ENCODE measurements around the gene PODXL2.
A peak's percentile ranks its signal among the peaks of the same experiment; 100 is the strongest.

The PODXL2 gene

DNA sequence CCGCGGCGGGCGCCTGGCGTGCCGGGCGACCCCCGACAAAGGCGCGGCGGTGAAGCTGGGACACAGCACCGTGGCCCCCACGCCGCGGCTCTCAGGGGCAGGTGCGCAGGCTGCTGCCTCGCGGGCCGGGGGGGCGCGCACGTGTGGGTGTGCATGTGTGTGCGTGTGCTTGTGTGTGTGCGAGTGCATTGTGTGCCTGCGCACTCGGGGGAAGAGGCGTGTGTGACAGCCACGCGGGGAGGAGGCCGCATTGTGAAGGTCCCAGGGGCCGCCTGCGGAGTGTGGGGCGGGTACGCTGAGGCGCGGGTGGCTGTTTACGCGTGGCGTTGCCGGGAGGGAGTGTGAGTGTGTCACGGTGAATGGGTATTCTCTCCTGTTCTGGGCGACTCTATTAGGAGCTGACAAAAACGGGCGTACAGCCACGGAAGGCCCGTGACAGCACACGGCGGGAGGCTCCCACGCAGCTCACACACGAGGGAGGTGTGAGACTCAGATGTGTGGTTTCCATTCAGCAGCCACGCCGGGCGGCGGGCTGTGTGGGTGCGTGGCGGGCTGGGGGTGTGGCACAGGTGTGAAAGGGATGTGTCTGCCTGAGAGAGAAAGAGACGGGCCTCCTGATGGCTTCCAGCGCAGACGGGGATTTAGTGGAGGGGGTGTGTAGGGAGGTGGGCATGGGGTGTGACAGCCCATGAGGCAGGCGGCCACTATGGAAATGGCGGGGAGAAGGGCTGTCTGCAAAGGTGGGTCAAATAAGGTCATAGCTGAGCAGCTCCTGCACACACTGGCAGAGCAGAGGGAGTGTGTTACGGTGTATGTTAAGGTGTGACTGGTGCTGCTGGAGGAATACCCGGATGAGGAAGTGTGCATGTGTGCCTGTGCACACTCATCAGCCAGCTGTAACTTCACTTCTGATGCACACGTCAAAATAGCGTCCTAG, 750 bp downstream of the PODXL2 start:
- H3K4me3 ChIP-seq (ENCODE audit: low read depth, low read length): peak overlapping the region; percentile 35

DNA sequence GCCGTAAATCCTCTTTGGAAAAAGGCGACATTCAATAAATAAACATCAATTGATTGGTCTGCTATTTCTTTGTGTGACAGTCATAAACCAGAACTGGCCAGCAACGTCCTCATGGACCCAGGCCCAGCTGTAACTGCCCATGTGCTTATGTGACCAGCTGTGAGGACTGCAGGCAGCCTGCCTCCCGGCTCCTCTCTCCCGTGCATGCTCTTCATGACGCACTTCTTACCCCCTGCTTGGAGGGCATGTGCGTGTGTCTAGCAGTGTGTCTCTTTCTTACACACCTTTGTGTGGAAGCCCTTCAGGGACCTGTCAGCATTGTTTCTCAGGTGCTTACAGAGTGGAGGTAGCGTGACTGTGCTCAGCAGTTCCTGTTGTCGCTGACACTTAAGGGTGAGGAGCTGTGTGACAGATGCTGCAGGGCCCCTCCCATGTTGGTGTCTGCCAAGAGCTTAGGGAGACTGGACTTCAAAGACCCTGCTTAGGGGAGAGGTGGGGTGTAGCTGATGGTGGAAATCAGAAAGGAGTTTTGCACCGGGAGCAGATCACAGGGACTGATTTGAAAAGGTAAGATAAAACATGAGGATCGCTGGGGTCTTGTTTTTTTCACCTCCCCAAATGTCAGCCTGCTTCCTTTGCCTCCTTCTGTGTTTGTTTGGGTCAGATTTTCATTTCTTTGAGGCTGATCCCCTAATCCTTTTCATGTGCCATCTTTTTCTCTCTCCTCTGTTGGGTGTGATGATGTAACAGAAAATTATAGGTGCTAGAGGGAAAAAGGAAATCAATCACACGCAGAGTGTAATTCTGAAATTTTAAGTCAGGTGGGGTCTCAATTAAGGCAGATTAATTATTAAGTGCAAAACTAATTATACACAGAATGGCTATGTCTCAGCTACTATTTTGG, 2.1 kb downstream of the PODXL2 start:
- H3K4me3 ChIP-seq (ENCODE audit: low read depth, low read length): no peak overlapping the region

DNA sequence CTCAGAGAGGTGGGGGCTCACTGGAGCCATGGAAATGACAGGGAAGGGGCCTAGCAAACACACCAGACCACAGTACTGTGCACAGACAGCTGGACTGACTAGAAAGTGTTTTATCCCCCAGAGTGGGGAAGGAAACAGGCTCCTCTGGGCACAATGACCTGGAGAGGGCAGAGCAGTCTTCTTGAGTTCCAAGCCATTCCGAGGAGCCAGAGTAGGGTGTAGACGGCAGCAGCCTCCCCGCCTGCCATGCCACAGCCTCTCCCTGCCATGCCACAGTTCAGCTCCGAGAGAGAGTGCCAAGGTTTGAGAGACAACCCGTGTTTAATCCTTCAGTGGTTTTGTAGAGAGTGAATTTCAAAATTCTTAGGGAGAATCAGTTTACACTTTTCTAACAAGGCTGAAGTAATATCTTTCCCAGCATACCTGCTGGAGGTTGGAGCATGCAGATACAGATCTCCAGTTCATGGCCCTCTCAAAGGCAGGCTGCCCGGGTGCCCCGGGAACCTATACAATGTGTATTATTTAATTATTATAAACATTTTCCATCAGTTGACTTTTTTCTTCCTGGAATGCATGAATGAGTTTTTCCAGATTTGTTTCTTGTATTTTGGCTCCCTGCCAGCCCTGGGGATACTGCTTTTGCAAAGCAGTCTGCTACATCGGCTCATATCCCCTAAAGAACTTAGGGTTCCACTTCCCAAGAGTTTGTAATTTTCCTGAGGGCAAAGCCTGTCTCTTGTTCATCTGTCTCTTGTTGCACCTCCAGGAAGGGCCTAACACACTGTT, 3.2 kb downstream of the PODXL2 start:
- H3K4me3 ChIP-seq (ENCODE audit: low read depth, low read length): no peak overlapping the region

DNA sequence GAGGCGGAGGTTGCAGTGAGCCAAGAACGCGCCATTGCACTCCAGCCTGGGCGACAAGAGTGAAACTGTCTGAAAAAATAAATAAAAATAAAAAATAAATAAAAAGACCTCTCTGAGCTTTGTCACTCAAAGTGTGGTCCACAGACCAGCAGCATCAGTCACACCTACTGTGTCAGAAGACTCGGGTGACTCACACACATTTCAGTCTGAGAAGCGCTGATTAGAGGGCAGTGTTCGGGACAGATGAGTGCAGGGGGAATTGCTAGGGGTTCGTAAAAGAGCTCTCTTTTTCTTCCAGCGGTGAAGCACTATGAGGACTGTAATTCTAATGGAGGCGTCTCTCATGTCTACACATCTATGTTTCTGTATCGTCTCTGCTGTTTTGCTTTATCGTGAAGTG, 5.7 kb downstream of the PODXL2 start:
- H3K4me3 ChIP-seq (ENCODE audit: low read depth, low read length): no peak overlapping the region

DNA sequence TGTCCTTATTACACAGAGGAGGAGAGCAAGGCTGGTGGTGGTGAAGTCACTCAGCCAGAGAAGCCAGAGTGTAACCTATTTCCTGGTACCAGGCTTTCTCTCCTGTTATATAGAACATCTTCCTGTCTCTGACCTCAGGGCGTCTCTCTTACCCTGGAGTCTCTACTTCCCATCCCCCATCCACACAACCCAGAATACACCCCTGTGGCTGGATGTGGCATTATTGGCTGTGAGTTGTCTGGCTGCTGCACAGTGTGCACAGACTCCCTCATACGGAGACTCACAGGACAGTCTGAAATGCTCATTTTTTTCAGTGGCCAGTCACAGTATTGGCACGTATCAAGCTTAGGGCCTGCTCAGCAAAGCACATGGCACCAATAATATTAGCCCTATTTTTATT, 8.6 kb downstream of the PODXL2 start:
- no peak overlapping the region for H3K4me3 ChIP-seq (ENCODE audit: low read depth, low read length)

DNA sequence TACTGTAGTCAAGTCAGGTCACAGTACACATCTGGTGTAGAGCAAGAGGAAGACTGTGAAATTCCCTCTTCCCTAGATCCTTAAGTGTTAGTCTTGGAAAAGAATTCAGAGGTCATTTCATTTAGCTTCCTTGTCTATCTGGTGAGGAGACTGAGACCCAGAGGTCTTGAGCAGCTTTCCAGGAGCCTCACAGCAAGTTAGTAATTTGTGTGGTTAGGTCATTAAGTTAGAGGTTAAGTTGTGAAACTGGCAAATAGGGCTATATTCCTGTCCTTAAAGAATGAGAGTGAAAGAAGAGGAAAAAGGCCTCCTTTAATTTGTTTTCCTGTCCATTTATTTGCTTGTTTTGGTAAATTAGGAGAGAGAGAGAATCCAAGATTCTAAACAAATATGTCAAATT, 9.0 kb downstream of the PODXL2 start:
- H3K4me3 ChIP-seq (ENCODE audit: low read depth, low read length): no peak overlapping the region

DNA sequence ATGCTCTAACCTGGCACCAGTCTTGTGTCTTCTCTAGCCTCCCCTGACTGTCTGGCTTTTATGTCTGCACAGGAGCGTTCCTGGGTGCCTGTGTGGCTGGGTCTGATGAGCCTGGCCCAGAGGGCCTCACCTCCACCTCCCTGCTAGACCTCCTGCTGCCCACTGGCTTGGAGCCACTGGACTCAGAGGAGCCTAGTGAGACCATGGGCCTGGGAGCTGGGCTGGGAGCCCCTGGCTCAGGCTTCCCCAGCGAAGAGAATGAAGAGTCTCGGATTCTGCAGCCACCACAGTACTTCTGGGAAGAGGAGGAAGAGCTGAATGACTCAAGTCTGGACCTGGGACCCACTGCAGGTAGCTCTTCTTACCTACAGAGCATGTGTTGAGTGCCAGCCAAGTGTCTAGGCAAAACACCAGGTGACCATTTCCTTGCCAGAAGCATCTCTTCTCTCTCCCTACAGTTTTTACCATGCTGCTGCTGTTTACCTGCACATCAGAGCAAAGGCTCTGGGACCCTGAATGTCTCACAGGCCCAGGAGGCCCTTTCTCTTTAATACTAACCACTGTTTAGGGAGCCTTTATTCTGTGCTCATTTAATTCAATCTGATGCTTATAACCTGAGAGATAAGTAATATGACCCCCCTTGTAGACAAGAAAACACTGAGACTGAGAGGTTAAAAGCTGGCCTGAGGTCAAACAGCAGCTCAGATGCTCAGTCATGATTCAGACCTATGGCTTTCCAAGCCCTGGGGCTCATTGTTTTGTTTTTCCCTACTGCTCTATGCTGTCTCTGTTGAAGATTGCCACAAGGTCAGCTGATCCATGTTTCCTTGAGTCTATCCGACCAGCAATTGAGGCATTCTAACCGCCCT, 10.4 kb downstream of the PODXL2 start:
- no peak overlapping the region for H3K4me3 ChIP-seq (ENCODE audit: low read depth, low read length)

DNA sequence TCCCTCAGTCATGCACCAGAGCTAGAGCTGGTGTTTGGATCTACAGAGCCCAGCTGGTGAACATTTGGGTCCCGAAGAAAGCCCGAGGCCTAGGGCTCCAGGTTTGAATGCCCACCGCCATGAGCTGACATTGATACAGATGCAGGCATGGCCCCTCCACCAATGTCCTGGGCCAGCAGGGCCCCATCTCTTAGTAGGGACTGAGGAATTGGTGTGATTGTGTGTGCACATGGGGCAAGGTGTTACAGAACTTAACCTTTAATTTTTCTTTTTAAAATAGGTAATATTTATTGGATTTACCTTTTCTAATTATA, 11.0 kb downstream of the PODXL2 start:
- H3K4me3 ChIP-seq (ENCODE audit: low read depth, low read length): no peak overlapping the region

DNA sequence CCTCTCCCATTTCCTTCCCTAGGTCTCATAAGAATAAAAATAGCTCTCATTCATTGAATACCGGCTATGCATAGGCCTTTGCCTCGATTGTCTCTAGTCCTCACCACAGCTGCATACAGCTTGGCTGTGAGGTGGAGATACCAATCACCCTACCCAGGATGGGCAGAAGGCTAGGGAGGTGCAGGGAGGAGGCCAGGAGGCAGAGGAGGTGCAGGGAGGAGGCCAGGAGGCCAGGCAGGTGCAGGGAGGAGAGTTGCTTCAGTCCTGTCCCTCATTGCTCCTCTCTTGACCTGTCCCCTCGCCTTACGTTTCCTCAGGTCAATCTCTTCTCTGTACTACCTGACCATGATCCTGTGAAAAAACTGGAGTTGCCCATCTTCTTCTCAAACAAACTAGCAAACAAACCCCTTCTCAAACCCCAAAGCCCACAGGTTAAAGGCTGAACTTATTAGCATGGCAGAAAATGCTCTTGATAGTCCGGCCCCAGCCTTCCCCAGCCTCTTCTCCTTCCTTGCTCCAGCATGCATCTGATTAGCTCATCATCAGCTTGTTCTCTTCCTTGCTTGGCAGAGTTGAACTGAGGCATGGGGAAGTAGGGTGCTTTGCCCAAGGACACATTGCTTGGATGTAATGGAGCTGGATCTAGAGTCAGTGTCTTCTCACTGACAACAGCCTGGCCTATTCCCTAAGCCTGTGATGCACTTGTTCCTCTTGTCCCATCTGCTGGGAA, 15.8 kb downstream of the PODXL2 start:
- H3K4me3 ChIP-seq (ENCODE audit: low read depth, low read length): no peak overlapping the region

DNA sequence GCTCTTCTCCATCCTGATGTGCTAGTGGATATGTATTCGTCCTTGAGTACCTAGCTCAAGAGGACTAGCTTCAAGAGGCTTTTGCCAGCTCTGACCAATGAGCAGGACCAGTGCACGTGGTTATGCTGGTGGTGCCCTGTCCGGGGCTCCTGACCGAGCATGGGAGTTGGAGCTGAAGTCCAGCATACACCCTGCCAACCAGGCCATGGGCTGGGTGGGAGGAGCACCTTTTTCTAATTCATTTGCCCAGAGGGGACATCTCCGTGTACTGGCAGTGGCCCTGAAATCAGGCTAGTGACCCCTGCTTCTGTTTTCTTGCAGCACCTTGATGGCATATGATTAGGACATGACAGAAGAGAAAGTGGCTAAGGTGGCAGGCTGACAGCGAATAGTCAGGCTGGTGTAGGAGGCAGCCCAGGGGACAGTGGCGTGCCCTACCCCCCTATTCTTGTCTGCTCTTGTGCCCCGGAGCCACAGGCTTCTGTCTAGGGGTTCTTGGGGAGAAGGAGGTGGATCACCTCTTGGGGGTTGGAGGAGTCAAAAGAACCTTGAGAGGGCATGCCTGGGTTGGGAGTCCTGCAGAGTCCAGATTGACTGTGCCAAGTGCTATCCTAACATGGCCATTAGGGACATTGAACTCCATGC, 16.5 kb downstream of the PODXL2 start:
- no peak overlapping the region for H3K4me3 ChIP-seq (ENCODE audit: low read depth, low read length)

DNA sequence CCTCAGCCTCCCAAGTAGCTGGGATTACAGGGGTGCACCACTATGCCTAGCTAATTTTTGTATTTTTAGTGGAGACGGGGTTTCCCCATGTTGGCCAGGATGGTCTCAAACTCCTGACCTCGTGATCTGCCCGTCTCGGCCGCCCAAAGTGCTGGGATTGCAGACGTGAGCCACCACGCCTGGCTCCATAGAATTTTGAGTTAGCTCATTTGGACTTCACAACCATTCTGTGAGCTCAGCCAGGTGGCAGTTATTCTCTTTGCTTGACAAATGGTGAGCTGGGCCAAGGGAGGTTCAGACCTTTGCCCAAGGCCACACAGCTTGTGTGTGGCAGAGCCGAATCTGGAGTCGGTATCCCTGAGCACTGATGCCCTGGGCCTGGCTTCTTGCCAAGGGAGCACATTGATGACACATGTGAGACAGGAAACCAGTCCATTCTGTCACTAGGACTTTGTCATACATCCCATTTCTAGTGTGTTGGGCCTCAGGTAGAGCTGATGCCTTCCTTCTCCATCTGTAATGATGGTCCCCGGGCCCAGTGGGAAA, 17.6 kb downstream of the PODXL2 start:
- no peak overlapping the region for H3K4me3 ChIP-seq (ENCODE audit: low read depth, low read length)

DNA sequence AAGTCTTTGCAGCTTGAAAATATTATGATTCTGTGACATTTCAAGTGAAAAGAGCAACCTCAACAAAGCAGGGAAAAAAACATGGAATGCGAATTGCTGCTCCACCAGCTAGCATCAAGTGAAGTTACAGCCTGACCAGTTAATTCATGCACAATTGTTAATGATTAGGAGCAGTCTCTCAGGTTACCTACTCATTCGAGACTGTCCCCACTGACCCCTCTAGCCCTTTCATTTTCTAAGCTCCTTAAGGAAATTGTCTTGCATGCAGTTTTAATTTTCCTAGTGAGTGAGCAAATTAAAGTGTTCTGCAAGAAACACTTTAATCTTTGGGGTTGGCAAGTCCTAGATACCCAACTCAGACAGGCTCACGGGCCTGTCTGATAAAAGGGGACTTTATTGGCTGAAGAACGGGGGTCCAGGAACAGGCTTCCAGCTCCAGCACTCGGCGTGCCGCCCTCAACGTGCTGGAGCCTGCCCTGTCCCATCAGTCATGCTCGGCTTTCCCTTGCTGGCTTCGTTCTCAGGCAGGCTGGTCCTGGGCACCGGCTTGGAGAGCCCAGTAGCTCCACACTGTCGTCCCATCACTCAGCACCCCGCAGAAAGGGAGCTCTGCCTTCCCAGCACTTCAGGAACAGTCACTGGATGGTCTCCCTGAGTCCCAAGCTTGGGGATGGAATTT, 18.3 kb downstream of the PODXL2 start:
- H3K4me3 ChIP-seq (ENCODE audit: low read depth, low read length): no peak overlapping the region

DNA sequence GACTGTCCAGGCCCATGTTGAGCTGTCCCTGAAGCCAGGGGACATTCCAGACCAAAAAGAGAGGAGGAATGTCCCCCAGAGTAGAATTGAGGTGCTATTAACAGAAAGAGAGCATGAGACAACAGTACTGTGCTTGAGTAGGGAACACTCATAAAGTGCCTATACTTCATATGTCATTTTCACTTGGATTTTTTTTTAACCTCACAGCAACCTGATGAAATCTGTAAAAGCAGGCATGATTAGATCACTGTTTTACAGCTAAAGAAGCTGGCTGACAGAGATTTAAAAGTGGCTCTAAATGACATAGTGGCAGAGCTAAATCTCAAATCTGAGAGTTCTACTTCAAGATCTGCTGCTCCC, 18.8 kb downstream of the PODXL2 start:
- H3K4me3 ChIP-seq (ENCODE audit: low read depth, low read length): no peak overlapping the region

DNA sequence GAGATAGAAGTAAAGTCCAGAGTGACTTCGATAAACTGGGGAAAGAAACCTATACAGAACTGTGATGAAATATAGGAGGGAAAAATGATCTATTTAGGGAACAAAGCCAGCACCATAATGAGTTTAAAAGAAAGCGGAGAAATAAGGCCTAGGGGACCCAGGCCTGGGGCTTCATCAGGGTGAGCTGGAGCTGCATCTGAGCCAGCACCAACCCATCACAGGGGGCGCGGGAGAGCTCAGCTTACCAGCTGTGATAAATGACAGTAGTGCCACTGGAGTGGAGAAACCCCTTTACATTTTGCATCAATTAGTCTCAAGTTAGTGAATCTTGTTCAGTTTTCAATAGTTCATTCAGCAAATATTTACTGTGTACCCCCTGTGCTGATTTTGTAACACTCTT, 21.3 kb downstream of the PODXL2 start:
- H3K4me3 ChIP-seq (ENCODE audit: low read depth, low read length): no peak overlapping the region

DNA sequence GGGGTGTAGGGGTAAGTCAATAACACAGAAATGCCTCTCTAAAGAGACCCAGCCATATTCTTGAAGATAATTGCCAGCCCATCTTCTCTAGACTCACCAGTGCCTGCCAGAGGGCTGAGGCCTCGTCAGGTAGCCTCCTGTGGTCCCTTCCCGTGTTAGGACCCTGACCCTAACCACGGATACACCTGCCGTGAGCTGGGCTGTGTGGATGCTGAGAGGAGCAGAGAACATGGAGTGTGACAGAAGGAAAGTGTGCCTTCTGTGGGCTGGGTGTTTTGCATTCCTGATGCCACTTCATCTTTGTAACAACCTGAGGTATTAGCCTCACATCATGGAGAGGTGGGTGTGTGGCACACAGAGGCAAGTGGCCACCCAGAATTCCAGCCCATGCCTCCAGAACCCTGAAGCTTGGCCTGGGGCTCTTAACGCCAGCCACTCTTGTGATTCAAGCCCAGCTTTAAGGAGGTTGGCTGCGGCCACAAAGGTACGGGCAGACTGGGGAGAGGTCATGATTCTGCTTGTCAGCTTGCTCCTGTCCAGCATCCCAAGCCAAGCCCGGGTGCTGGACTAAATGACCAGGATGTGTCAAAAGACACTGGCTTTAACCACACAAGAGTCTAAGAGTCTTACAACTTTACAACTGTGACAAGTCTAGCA, 22.7 kb downstream of the PODXL2 start:
- no peak overlapping the region for H3K4me3 ChIP-seq (ENCODE audit: low read depth, low read length)

DNA sequence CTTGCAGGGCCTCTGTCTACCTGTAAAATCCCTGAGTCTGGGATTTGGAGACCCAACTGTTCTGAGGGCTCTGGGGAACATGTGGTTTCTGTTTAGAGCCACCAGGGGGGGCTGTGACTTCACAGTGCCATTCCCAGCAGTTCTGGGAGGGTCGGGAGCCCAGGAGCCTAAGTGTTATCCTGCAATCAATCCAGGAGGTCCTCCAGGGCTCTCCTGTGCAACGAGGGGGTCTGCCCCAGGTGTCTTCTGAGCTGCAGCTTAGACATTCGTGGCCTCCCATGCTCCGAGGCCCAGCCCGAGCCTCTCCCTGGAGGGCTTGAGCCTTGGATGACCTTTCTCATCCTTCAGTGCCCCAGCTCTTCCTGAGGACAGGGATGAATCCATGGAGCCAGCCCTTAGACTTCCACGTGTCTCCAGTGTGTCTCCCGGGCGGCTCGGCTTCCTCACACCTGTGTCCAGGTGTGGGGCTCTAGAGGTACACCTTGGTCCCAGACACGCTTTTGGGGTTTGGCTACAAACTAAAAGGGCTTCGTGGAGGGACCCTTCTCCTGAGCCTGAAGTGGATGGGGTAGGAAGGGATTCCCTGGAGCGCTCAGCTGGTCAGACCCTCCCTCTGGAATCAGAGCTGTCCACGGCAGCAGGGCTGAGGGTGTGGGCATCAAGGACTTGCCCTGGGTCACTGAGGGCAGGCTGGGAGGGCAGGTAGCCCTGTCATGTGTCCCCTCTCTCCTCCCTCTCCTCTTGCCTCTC, 23.4 kb downstream of the PODXL2 start:
- H3K4me3 ChIP-seq (ENCODE audit: low read depth, low read length): no peak overlapping the region

DNA sequence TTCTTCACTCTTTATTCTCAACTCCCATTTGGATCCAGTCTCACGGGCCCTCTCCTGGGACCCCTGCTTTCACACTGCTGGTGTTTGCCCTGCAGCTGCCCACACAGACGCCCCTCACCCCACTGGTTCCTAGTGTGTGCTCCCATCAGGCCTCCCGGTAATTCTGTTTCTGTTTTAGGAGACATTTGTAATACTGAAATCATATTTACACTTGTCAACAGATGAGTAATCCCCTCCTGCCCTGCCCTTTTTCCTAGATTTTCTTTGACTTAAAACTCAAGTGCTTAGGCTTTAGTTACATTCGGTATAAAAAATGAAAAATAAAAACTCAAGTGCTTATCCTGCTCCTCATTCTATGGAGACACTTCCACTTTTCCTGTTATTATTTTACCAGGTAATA, 25.4 kb downstream of the PODXL2 start:
- no peak overlapping the region for H3K4me3 ChIP-seq (ENCODE audit: low read depth, low read length)

Measured in iPS-11a (cell line).